ENCODE data around the gene RRP1. TPM values are rescaled to one million over a fixed set of nuclear protein-coding genes. Genes with fewer than 3 reads are reported as not detected.

The RRP1 gene
- total RNA-seq, 3 donors from 2014 or later: 15.9 to 16.3 (median 16.3) TPM

DNA sequence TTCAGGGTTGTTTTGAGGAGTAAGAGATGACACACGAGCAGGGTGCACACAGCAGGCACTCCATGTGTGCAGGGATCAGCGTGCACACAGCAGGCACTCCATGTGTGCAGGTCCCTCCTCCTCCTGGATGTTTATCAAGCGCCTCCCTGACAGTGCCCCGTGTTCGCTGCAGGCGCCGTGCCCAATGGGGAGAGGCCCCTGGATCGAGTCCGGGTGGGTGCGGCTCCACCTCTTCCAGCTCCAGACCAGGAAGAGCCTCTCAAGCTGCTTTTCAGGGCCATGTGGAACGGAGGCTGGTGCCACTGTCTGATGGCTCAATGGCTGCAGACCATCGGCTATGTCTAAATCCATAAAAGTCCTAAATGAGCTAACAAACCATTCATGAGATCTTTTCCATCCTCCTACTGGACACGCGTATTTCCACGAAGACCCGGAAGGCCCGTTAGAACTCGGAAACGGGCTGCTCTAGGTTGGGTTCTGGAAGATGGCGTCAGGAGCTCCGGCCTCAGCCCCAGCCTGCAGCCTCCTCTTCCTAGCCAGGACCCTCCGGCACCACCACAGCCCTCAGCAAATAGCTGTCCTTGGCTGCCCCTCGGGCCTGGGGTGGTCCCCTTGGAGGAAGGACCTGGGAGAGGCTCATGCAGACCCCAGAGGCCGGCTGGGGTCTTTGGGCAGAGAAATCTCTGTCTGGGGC is 36.0 kb downstream of the RRP1 start:
- Histone ChIP-seq H3K4me3 (no peak overlapping the region), H3K36me3 (ENCODE audit: low read depth) (no peaks in the 10 kb centered on the region), H3K4me1 (ENCODE audit: low read depth) (no peaks in the 10 kb centered on the region), H3K9me3 (no peaks in the 10 kb centered on the region)
- DNase-seq (peak in 1 of 3 donors; percentile 65), ATAC-seq (peak; percentile 69)
- TF ChIP-seq, protein P1, sequence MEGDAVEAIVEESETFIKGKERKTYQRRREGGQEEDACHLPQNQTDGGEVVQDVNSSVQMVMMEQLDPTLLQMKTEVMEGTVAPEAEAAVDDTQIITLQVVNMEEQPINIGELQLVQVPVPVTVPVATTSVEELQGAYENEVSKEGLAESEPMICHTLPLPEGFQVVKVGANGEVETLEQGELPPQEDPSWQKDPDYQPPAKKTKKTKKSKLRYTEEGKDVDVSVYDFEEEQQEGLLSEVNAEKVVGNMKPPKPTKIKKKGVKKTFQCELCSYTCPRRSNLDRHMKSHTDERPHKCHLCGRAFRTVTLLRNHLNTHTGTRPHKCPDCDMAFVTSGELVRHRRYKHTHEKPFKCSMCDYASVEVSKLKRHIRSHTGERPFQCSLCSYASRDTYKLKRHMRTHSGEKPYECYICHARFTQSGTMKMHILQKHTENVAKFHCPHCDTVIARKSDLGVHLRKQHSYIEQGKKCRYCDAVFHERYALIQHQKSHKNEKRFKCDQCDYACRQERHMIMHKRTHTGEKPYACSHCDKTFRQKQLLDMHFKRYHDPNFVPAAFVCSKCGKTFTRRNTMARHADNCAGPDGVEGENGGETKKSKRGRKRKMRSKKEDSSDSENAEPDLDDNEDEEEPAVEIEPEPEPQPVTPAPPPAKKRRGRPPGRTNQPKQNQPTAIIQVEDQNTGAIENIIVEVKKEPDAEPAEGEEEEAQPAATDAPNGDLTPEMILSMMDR (IDR thresholded peaks at IDR 0.05): no peak
- intact Hi-C loops (cut with DNase I, micrococcal nuclease): no loop called here

DNA sequence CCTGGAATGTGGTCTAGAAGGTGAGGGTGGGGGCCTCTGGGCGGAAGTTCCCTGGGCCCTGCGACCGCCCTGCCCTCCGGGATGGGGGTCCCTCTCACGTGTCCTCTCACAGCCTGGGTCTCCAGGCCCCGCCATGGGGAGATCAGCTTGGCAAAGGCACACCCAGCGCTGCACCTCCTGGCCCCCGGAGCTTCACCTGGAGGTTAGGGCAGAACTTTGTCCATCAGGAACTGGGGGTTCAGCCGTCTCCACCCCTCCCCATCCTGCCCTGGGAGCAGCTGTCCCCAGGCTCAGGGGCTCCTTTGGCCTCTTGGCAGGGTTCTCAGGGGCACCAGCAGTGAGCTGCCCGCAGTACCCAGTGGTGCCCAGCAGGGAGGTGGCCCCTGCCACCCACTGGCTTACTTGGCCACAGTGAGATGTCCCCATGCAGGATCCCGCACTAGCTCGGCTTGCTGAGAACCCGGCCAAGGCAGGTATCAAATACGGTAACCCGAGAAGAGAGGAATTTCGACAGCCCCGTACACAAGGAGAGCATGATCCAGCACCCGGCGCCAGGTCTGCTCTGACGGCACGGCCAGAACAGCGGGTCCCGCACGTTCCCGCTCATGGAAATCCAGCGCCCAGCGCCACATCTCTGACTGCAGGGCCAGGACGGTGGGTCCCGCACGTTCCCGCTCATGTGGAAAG is 36.7 kb downstream of the RRP1 start:
- intact Hi-C loops (cut with DNase I, micrococcal nuclease): no loop called here
- no peaks in the 10 kb centered on the region for H3K9me3 ChIP-seq
- TF ChIP-seq, protein P1 (IDR thresholded peaks at IDR 0.05): no peak
- no peak overlapping the region for H3K4me3 ChIP-seq
- ATAC-seq (peak; percentile 31), DNase-seq (no peak)
- no peaks in the 10 kb centered on the region for H3K4me1 ChIP-seq (ENCODE audit: low read depth)
- H3K36me3 ChIP-seq (ENCODE audit: low read depth): no peaks in the 10 kb centered on the region

DNA sequence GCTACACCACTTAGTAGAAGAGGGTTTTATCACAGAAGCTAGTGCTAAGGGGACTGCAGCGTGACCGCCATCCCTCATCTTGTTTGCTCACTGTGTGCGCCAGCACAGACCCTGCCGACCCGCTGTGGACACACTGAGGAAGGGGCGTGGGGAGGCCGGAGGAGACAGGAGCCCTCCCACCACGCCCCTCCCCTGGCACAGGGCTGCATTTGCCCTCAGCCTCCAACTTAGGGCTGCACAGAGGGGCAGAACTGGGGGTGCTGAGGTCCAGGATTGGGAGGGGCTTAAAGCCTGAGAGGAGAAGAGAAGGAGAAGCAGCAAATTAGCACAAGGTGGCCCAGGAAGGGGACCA is 37.2 kb downstream of the RRP1 start:
- H3K36me3 ChIP-seq (ENCODE audit: low read depth): no peaks in the 10 kb centered on the region
- ATAC-seq: peak; percentile 19
- no peaks in the 10 kb centered on the region for H3K9me3 ChIP-seq
- TF ChIP-seq, protein P1 (IDR thresholded peaks at IDR 0.05): no peak
- H3K4me3 ChIP-seq: no peak overlapping the region
- H3K4me1 ChIP-seq (ENCODE audit: low read depth): no peaks in the 10 kb centered on the region
- DNase-seq: no peak
- intact Hi-C loops (cut with DNase I, micrococcal nuclease): no loop called here

DNA sequence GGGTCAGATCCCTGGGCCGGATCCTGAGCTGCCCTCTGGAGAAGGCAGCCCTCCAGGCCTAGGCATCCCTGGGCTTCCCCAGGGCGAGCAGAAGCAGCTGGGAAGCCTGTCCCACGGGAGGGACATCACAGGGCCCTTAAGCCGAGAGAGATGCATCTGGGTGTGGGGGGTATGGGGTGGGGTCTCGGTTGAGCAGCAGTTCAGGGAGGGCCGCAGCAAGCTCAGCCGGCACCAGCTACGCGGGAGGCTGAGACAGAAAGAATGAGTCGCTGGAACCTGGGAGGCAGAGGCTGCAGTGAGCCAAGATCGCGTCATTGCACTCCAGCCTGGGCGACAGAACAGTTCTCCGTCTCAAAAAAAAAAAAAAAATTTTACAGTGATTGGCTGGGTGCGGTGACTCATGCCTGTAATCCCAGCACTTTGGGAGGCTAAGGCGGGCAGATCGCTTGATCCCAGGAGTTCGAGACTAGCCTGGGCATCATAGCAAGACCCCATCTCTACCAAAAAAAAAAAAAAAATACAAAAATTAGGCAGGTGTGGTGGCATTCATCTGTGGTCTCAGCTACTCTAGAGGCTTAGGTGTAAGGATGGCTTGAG is 37.7 kb downstream of the RRP1 start:
- DNase-seq (no peak), ATAC-seq (peak; percentile 52)
- H3K4me3 ChIP-seq: no peak overlapping the region
- H3K36me3 ChIP-seq (ENCODE audit: low read depth): no peaks in the 10 kb centered on the region
- H3K9me3 ChIP-seq: no peaks in the 10 kb centered on the region
- intact Hi-C loops (cut with DNase I, micrococcal nuclease): no loop called here
- H3K4me1 ChIP-seq (ENCODE audit: low read depth): no peaks in the 10 kb centered on the region
- TF ChIP-seq, protein P1 (IDR thresholded peaks at IDR 0.05): no peak

DNA sequence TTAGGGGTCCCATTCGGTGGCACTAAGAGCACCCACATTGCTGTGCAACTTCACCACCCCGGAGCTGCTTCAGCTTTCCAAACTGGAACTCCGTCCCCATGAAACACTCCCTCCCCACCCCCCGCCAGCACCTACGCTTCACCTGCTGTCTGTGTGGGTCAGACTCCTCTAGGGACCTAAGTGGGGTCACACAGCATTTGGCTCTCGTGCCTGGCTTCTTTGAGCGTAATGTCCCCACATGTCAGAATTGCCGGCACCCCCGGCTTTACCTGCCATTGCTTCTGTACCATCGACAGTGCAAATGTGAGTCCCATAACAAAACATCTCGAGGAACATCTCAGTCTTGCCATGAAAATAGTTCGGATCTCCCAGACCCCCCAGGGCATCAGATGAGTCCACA is 39.8 kb downstream of the RRP1 start:
- TF ChIP-seq, protein P1 (IDR thresholded peaks at IDR 0.05): no peak
- no peaks in the 10 kb centered on the region for H3K9me3 ChIP-seq
- H3K36me3 ChIP-seq (ENCODE audit: low read depth): no peaks in the 10 kb centered on the region
- no peak overlapping the region for H3K4me3 ChIP-seq
- DNase-seq (no peak), ATAC-seq (no peak)
- H3K4me1 ChIP-seq (ENCODE audit: low read depth): no peaks in the 10 kb centered on the region
- intact Hi-C loops (cut with DNase I, micrococcal nuclease): no loop called here

All from mucosa of descending colon (tissue), 3 donors.